Measurements from ENCODE around the gene CFAP161.
"Not testable (repeated sequence)": the region's sequence is repeated elsewhere in the genome, so short reads cannot be mapped to it uniquely, and the experiment has no call there.

Gene CFAP161

GRCh38 chr15:81120069-81120468 is 14.0 kb upstream of the CFAP161 start:
- no peak overlapping the region for H3K27ac ChIP-seq (ENCODE audit: low read depth, low read length)
- peaks cover 9% of the 10 kb centered on the region; the same call in 1 of the 2 replicates for H3K9me3 ChIP-seq (ENCODE audit: control insufficient read depth, insufficient read depth, low read length)
- H3K36me3 ChIP-seq (ENCODE audit: control insufficient read depth, insufficient read depth, low read length), result no peaks in the 10 kb centered on the region
- H3K4me3 ChIP-seq (ENCODE audit: low read depth, low read length), result no peak overlapping the region
- H3K4me1 ChIP-seq (ENCODE audit: control insufficient read depth, insufficient read depth, low read length), result no peaks in the 10 kb centered on the region
- H3K27me3 ChIP-seq (ENCODE audit: control insufficient read depth, insufficient read depth, low read length), result no peaks in the 10 kb centered on the region; the same call in 1 of the 2 replicates
- H3K9ac ChIP-seq (ENCODE audit: low read depth, low read length), result no peak overlapping the region

GRCh38 chr15:81126892-81127291 is 7.2 kb upstream of the CFAP161 start:
- H3K27ac ChIP-seq (ENCODE audit: low read depth, low read length), result no peak overlapping the region
- no peaks in the 10 kb centered on the region for H3K27me3 ChIP-seq (ENCODE audit: control insufficient read depth, insufficient read depth, low read length)
- H3K9ac ChIP-seq (ENCODE audit: low read depth, low read length), result no peak overlapping the region
- H3K4me3 ChIP-seq (ENCODE audit: low read depth, low read length), result no peak overlapping the region
- no peaks in the 10 kb centered on the region for H3K4me1 ChIP-seq (ENCODE audit: control insufficient read depth, insufficient read depth, low read length)
- no peaks in the 10 kb centered on the region for H3K36me3 ChIP-seq (ENCODE audit: control insufficient read depth, insufficient read depth, low read length)
- H3K9me3 ChIP-seq (ENCODE audit: control insufficient read depth, insufficient read depth, low read length), result no peaks in the 10 kb centered on the region

GRCh38 chr15:81141478-81141877 is 7.4 kb downstream of the CFAP161 start:
- H3K4me1 ChIP-seq (ENCODE audit: control insufficient read depth, insufficient read depth, low read length); H3K9ac ChIP-seq (ENCODE audit: low read depth, low read length); H3K27ac ChIP-seq (ENCODE audit: low read depth, low read length); H3K4me3 ChIP-seq (ENCODE audit: low read depth, low read length); H3K36me3 ChIP-seq (ENCODE audit: control insufficient read depth, insufficient read depth, low read length); H3K27me3 ChIP-seq (ENCODE audit: control insufficient read depth, insufficient read depth, low read length); H3K9me3 ChIP-seq (ENCODE audit: control insufficient read depth, insufficient read depth, low read length): not testable (repeated sequence)

GRCh38 chr15:81146006-81146405 is 11.9 kb downstream of the CFAP161 start:
- no peak overlapping the region for H3K9ac ChIP-seq (ENCODE audit: low read depth, low read length)
- no peaks in the 10 kb centered on the region for H3K27me3 ChIP-seq (ENCODE audit: control insufficient read depth, insufficient read depth, low read length)
- no peaks in the 10 kb centered on the region for H3K9me3 ChIP-seq (ENCODE audit: control insufficient read depth, insufficient read depth, low read length)
- no peak overlapping the region for H3K27ac ChIP-seq (ENCODE audit: low read depth, low read length)
- H3K4me3 ChIP-seq (ENCODE audit: low read depth, low read length), result no peak overlapping the region
- no peaks in the 10 kb centered on the region for H3K36me3 ChIP-seq (ENCODE audit: control insufficient read depth, insufficient read depth, low read length)
- no peaks in the 10 kb centered on the region for H3K4me1 ChIP-seq (ENCODE audit: control insufficient read depth, insufficient read depth, low read length)

- Histone ChIP-seq H3K9me3 (ENCODE audit: control insufficient read depth, insufficient read depth, low read length) (no peaks in the 10 kb centered on the region), H3K27me3 (ENCODE audit: control insufficient read depth, insufficient read depth, low read length) (no peaks in the 10 kb centered on the region), H3K4me3 (ENCODE audit: low read depth, low read length) (no peak overlapping the region), H3K36me3 (ENCODE audit: control insufficient read depth, insufficient read depth, low read length) (no peaks in the 10 kb centered on the region), H3K9ac (ENCODE audit: low read depth, low read length) (no peak overlapping the region), H3K27ac (ENCODE audit: low read depth, low read length) (no peak overlapping the region), H3K4me1 (ENCODE audit: control insufficient read depth, insufficient read depth, low read length) (no peaks in the 10 kb centered on the region)
These were observed 12.4 kb downstream of the CFAP161 start for GRCh38 chr15:81146466-81146865.

GRCh38 chr15:81151389-81151788 is 17.3 kb downstream of the CFAP161 start:
- Histone ChIP-seq H3K4me3 (ENCODE audit: low read depth, low read length) (no peak overlapping the region), H3K9ac (ENCODE audit: low read depth, low read length) (no peak overlapping the region), H3K36me3 (ENCODE audit: control insufficient read depth, insufficient read depth, low read length) (no peaks in the 10 kb centered on the region), H3K9me3 (ENCODE audit: control insufficient read depth, insufficient read depth, low read length) (no peaks in the 10 kb centered on the region), H3K27ac (ENCODE audit: low read depth, low read length) (no peak overlapping the region), H3K4me1 (ENCODE audit: control insufficient read depth, insufficient read depth, low read length) (no peaks in the 10 kb centered on the region), H3K27me3 (ENCODE audit: control insufficient read depth, insufficient read depth, low read length) (no peaks in the 10 kb centered on the region)

- H3K27me3 ChIP-seq (ENCODE audit: control insufficient read depth, insufficient read depth, low read length), result no peaks in the 10 kb centered on the region
- H3K9ac ChIP-seq (ENCODE audit: low read depth, low read length), result no peak overlapping the region
- no peaks in the 10 kb centered on the region for H3K9me3 ChIP-seq (ENCODE audit: control insufficient read depth, insufficient read depth, low read length)
- H3K4me1 ChIP-seq (ENCODE audit: control insufficient read depth, insufficient read depth, low read length), result no peaks in the 10 kb centered on the region
- H3K36me3 ChIP-seq (ENCODE audit: control insufficient read depth, insufficient read depth, low read length), result no peaks in the 10 kb centered on the region
- H3K27ac ChIP-seq (ENCODE audit: low read depth, low read length), result no peak overlapping the region
- no peak overlapping the region for H3K4me3 ChIP-seq (ENCODE audit: low read depth, low read length)
These were observed 18.3 kb downstream of the CFAP161 start for GRCh38 chr15:81152339-81152738.

GRCh38 chr15:81152799-81153198 is 18.7 kb downstream of the CFAP161 start:
- Histone ChIP-seq H3K4me1 (ENCODE audit: control insufficient read depth, insufficient read depth, low read length) (no peaks in the 10 kb centered on the region), H3K4me3 (ENCODE audit: low read depth, low read length) (no peak overlapping the region), H3K27me3 (ENCODE audit: control insufficient read depth, insufficient read depth, low read length) (no peaks in the 10 kb centered on the region), H3K36me3 (ENCODE audit: control insufficient read depth, insufficient read depth, low read length) (no peaks in the 10 kb centered on the region), H3K27ac (ENCODE audit: low read depth, low read length) (no peak overlapping the region), H3K9ac (ENCODE audit: low read depth, low read length) (no peak overlapping the region), H3K9me3 (ENCODE audit: control insufficient read depth, insufficient read depth, low read length) (no peaks in the 10 kb centered on the region)

GRCh38 chr15:81155375-81156218 is 21.5 kb downstream of the CFAP161 start:
- H3K9me3 ChIP-seq (ENCODE audit: control insufficient read depth, insufficient read depth, low read length), result no peaks in the 10 kb centered on the region
- H3K4me3 ChIP-seq (ENCODE audit: low read depth, low read length), result no peak overlapping the region
- H3K9ac ChIP-seq (ENCODE audit: low read depth, low read length), result no peak overlapping the region
- no peaks in the 10 kb centered on the region for H3K36me3 ChIP-seq (ENCODE audit: control insufficient read depth, insufficient read depth, low read length)
- no peaks in the 10 kb centered on the region for H3K27me3 ChIP-seq (ENCODE audit: control insufficient read depth, insufficient read depth, low read length)
- H3K4me1 ChIP-seq (ENCODE audit: control insufficient read depth, insufficient read depth, low read length), result no peaks in the 10 kb centered on the region
- H3K27ac ChIP-seq (ENCODE audit: low read depth, low read length), result no peak overlapping the region

GRCh38 chr15:81156324-81156723 is 22.3 kb downstream of the CFAP161 start:
- no peaks in the 10 kb centered on the region for H3K4me1 ChIP-seq (ENCODE audit: control insufficient read depth, insufficient read depth, low read length)
- H3K9ac ChIP-seq (ENCODE audit: low read depth, low read length), result no peak overlapping the region
- H3K36me3 ChIP-seq (ENCODE audit: control insufficient read depth, insufficient read depth, low read length), result no peaks in the 10 kb centered on the region

GRCh38 chr15:81157195-81157938 is 23.3 kb downstream of the CFAP161 start:
- H3K27ac ChIP-seq (ENCODE audit: low read depth, low read length), result no peak overlapping the region
- H3K27me3 ChIP-seq (ENCODE audit: control insufficient read depth, insufficient read depth, low read length), result no peaks in the 10 kb centered on the region
- no peaks in the 10 kb centered on the region for H3K36me3 ChIP-seq (ENCODE audit: control insufficient read depth, insufficient read depth, low read length)
- H3K4me1 ChIP-seq (ENCODE audit: control insufficient read depth, insufficient read depth, low read length), result no peaks in the 10 kb centered on the region
- no peak overlapping the region for H3K9ac ChIP-seq (ENCODE audit: low read depth, low read length)
- H3K4me3 ChIP-seq (ENCODE audit: low read depth, low read length), result no peak overlapping the region
- H3K9me3 ChIP-seq (ENCODE audit: control insufficient read depth, insufficient read depth, low read length), result no peaks in the 10 kb centered on the region

More at GRCh38 chr15:81156324-81156723, 22.3 kb downstream of the CFAP161 start:
- Histone ChIP-seq H3K27ac (ENCODE audit: low read depth, low read length) (no peak overlapping the region), H3K27me3 (ENCODE audit: control insufficient read depth, insufficient read depth, low read length) (no peaks in the 10 kb centered on the region), H3K9me3 (ENCODE audit: control insufficient read depth, insufficient read depth, low read length) (no peaks in the 10 kb centered on the region), H3K4me3 (ENCODE audit: low read depth, low read length) (no peak overlapping the region)
